GM21529 (cell line): ENCODE results near the gene PCK2.
A peak's percentile ranks its signal among the peaks of the same experiment; 100 is the strongest.

Experiments used
- ATAC-seq: cut with Tn5 transposase; IDR thresholded peaks from one replicate; pipeline ENCODE4 v1.9.1; 2021; ENCODE audit not compliant: unreplicated experiment

Gene PCK2

DNA sequence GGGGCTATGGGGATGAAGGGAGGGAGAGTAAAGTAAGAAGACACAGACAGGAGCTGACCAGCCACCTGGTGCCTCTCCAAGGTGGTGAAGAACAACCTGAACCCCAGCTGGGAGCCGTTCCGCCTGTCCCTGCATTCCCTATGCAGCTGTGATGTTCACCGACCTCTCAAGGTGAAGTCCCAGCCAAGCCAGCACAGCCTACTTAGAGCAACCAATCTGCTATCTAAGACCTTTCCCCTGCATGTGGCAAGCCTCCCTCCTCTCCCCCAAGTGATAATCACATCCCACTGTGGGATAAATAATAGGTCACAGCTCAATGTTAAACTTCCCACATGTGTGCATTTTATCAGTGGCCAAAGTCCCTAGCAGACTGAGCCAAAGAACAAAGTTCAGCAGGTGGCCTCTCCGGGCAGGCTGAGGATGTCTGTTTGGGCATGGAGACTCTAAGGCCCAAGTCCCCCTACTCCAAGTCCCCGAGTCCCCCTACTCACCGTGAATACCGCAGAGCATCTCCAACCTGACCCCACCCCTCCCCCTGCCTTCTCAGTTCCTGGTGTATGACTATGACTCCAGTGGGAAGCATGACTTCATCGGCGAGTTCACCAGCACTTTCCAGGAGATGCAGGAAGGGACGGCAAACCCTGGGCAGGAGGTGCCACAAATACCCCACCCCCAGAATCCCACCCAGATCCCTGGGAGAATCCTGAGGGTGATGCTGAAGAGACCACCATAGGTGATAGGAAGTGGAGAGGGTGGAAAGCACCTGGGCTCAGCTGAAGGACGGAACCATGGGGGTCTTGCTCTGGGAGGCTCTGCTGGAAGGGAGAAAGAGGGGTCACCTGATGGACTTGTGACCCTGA lies 19.3 kb upstream of the PCK2 start:
- peak; percentile 17 for ATAC-seq

DNA sequence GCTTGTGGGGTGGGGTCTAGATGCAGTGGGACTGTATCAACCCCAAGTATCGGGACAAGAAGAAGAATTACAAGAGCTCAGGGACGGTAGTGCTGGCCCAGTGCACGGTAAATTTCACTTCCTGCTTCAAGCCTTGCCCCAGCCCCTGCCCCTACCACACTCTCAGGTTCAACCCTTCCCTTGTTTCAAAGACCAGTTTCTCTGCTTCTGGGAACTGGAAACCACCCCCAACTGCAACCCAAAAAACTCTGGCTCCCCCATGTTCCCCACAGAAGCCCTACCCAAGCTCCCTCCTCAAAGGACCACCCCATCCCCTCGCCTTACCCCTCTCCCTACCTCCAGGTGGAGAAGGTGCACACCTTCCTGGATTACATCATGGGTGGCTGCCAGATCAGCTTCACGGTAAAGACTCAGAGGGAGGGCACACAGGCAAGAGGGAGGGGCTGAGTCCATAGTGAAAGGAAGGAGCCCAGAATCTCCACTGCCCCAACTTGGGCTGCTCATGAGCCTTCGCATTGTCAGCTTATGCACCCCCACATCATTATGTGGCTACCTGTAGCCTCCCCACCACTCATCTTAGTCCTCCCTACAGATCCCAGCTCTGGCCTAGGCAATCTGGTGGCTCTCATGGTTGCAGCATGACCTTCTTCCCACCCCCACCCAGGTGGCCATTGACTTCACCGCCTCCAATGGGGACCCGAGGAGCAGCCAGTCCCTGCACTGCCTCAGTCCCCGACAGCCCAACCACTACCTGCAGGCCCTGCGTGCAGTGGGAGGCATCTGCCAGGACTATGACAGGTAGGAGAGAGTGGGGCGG lies 18.4 kb upstream of the PCK2 start:
- ATAC-seq: peak; percentile 62

DNA sequence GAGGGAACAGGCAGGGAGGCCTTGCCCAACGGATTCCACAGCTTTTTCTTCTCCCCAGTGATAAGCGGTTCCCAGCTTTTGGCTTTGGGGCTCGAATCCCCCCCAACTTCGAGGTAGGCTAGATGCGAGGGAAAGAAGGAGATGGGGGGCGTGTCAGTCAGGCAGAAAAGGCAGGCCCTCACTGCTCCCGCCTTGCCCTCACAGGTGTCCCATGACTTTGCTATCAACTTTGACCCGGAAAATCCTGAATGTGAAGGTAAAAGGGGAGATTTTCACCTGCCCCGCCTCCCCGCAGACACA lies 17.9 kb upstream of the PCK2 start:
- ATAC-seq: no peak

DNA sequence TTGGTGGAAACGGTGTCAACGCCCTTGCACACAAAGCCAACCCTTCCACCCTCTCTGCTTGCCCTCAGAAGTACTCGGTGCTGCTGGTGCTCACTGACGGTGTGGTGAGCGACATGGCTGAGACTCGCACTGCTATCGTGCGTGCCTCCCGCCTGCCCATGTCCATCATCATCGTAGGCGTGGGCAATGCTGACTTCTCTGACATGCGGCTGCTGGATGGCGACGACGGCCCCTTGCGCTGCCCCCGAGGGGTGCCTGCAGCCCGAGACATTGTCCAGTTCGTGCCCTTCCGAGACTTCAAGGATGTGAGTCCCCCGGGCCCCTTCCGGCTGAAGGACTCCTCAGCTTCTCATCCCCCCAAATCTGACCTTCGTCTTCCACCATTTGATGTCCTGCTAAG lies 17.0 kb upstream of the PCK2 start:
- ATAC-seq: no peak

DNA sequence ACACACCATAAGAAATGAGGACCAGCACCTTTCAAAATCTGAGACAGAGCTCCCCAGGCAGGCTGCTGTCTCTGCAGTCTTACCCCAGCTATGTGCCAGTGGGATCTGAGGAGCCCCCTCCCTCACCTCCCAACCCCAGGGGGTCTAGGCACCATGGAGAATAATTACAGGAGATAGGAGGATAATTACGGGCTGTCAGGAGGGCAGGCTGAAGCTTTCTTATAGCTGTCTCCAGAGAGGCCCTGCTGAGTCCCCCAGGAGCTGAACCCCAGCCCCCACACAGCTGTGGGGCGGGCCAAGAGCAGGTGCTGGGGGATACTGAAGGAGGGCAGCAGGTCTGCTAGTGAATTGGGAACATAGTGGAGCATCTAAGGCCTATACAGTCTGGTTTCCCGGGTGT lies 16.0 kb upstream of the PCK2 start:
- ATAC-seq: no peak

DNA sequence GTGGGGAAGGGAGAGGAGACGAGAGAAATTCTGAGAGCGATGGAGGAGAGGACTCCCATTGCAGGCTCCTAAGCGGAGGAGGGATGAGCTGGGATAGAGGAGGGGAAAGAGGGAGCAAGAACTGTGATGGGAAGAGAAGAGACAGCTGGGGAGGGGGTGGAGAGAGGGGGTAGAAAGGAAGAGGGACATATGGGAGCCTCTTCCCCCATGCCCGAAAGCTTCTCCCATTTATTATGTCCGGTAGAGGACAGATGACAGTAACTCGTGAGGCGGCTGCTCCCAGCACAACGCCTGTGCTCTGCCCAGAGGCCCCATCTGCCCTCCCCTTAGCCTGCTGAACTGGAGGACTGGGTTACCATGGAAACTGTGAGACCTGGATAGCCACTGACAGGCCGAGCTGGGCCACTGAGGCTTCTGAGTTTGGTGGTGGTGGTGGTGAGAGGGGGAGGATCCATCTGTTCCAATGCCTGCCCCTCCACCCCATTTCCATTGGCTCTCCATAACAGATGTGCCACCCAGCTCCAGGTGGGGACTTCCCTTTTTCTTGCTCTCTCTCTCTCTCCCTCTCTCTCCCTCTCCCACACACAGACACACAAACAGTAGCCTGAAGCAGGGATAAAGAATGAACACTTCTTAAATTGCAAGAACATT lies 14.5 kb upstream of the PCK2 start:
- ATAC-seq: no peak

DNA sequence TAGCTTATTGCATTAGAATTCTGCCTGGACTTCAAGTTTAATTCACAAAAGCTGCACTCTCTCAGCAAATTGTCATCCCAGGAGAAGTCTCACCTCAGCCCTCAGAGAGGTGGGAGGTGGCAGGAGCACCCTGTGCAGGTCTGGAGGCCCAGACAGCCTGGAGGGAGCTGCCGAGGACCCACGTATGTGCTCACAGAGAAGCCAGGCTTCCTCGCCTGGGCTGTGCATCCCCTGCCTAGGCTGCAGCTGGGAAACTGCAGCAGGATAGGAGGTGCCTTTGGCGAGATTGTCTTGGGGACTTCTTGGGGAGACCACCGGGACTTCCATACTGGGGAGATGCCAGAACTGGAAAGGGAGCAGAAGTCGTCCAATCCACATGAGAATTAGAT lies 14.0 kb upstream of the PCK2 start:
- ATAC-seq: no peak

DNA sequence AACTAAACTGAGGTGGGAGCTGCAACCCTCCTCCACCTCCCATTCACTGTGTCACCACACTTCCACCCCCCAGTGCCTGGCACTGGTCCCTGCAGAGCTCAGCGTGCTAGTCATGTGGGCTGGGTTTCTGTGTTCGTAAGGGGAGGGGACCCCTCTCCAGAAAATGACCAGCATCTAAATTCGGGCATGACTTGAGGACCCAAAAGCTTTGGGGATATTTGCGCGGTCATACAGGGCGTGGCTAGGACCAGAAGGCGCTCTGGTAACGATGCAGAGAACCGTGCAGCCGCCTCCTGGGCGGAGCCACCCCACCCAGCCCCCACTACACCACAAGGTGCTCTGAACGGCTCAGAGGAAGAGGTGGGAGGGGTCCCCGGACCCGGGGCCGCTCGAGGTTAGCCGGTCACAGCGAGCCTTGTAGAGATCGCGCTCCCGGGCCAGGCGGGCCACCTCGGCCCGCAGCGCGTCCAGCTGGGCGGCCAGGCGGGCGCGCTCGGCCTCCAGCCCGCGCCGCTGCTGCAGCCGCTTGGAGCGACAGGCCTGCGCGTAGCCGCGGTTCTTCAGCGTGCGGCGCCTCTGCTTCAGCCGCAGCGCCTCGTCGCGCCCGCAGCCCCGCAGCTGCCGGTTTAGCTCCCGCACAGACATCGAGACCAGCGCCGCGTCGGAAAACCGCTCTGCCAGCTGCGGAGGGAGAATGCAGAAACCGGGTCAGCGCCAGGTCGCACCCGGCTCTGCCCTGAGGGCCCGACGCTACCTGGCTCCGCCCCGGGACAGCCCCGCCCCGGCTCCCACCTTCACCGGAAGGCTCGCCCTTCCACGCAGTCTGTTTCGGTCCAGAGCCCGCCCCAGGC lies 13.0 kb upstream of the PCK2 start:
- peak; percentile 94 for ATAC-seq

DNA sequence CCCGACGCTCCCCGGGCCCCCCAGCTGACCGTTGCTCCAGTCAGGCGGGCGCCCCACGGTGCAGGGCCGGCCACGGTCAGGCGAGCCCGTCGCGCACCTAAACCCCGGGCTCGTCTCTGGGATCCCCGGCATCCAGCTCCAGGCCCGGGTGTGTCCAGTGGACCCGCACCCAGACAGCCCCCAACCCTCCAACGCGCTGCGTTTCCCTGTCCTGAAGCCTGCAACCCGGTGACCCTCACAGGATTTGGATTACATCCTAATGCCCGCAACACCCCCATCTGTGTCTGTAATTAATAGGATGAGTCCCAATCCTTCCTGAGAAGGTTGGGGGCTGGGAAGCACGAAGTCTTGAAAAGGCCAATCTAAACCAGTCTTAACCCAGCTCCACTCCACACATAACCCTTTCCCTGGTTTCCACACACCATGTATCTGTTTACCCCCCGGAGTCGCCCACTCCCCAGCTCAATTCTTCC lies 12.3 kb upstream of the PCK2 start:
- no peak for ATAC-seq

DNA sequence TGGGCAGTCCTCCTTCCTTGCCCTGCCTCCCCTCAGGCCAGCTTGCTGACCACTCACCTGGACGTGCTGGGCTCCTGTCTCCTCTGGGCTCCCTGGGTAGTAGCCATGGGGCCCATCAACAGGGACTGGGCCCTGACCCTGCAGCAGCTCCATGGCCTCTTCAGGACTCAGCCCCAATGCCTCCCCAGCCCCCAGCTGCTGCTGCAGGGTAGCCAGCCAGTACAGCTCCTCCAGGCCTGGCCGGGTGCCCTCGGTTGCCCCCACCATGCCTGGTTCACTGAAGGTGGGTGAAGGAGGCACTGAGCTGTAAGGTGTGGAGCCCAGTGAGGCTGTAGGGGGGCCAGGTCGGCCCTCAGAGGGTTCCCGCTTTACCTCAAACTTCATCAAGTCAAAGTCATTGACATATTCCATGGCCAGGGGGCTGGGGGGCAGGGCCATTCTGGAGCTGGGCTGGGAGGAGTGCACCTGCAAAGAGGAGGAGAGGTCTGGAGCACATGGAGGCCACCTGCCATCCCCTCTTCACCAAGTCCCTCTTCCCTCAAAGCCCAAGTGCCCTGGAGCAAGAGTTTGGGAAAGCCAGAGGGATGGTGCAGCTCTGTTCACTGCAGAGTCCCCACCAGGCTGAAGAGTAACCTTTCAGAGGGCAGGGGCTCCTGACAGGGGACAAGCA lies 11.6 kb upstream of the PCK2 start:
- ATAC-seq: no peak

DNA sequence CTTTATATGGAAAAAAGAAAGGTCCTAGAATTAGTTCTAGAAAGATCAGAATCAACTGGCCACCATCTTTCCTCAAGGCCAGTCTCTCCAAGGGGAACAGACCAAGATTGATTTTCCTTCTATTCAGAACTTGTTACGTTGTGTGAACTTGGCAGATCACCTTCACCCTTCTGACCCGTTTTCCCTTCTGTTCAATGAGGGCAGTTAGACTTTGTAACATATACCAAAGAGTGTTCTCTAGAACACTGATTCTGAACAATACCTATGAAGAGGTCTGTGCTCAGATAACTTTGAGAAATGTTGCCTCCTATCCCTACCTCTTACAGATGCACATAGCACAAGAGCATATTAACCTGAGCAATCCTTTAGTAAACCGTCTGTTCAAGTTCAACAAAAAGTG lies 10.6 kb upstream of the PCK2 start:
- no peak for ATAC-seq

DNA sequence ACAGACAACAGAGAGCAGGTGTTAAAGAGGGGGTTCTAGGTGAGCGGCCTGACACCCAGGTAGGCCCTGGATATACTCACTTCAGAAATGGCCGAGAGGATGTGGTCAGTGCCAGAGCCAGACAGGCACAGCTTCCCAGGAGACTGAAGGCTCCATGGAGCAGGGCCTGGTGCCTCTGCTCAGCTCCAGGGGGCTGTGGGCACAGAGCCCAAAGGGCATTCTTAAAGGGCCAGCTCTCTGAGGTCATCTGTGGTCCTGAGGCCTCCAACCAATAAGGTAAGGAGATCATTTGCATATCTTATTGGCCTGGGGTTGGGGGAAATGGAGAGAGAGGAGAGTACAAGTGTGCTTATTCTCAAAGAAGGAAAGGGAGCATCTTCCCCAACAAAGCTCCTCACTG lies 9.7 kb upstream of the PCK2 start:
- no peak for ATAC-seq

DNA sequence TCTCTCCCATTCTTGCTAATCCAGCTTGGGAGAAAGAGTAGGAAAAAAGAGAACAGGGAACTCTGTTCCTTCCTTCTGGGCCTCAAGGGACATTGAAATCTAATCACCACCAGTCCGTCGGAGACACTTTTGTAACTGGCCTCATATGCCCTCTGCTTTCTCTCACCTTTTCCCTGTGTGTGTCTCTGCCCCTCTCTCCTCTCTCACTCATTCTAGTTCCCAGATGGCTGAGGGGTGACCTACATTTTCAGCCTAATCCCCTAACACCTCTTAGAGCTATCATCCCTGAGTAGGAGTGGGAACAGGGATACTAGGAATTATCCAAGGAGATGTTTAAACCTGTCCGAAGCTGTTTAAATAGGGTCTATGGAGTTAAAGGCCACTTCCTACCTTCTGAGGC lies 8.9 kb upstream of the PCK2 start:
- no peak for ATAC-seq

DNA sequence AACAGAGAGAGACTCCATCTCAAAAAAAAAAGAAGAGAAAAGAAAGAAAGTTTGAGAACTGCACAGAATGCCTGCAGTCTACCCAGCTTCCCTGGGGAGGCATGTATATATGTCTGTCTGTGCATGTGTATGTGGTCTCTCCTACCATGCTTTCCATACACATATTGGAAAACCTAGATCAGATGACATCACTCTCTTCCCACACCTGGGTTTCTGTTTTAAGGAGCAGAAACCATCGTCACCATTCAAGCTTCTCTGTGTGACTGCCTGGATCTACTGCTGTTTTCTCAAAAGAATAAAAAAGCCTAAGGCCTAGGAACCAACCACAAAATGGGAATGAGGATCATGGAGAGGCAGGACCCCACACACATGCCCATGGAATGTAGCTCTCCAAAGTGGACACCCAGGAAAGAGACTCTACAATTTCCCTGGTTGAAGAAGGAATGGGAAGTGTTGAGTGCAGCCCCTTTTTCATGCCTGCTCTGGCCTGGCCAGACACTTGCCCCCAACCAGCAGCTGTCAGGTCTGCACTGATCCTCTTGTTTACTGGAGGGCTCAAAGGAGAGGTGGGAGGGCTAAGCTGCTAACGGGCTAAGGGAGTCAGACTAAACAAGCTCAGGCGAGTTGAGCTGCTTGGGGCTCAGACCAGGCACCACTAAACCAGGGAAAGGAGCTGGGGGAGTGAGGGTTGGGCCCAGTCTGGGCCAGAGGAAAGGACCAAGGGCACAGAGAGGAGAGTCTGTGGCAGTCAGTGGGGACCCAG lies 7.7 kb upstream of the PCK2 start:
- no peak for ATAC-seq

DNA sequence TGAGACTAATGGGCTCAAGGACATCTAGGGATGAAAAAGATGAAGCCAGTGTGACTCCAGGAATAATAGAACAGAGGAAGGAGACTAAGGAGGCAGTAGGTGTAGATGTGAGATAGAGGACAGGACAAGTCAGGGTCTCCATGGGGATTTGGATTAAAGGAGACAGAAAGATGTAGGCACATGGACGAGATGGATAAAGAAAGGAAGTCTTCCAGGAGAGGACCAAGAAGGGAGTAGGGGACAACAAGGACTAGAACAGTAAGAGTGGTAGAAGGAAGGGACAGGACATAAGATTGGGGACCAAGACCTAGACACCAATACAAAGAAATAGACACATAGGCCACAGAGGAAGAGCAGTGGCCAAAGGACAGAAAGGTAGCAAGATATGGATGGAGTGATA lies 7.1 kb upstream of the PCK2 start:
- ATAC-seq: no peak

DNA sequence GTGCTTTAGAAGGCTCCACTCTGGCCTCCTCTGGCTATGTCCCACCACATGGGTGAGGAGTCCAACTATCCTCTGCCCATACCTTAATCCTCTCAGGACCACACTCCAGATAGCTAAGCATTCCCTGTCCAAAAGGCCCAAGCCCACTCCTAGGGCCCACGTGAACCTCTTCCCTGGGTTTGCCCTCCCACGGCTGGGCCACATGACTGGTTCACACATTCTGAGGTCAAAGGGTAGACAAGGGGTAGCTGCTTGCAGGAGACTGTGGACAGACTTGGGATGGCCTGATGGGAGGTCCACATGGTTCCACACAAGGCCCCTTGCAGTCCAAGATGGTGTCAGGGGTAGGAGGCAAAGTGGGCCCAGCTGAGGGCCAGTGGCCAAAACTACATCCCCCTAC lies 6.0 kb upstream of the PCK2 start:
- no peak for ATAC-seq

DNA sequence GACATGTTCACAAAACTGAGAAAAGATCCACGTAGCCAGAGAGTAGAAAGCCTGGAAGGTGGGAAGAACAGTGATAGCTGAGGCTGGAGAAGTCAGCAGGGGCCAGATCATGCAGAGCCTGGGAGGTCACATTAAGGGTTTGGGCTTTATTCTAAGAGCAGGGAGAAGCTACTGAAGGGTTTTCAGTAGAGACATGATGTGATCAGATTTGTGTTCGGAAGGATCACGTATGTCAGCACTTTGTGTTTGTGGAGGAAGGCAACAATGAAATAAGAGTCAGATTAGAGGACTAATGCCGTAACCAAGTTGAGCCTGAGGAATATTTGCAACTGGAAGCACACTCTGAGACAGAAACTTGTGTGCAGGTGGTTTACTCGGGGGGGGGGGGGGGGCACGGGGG lies 4.2 kb upstream of the PCK2 start:
- ATAC-seq: no peak

DNA sequence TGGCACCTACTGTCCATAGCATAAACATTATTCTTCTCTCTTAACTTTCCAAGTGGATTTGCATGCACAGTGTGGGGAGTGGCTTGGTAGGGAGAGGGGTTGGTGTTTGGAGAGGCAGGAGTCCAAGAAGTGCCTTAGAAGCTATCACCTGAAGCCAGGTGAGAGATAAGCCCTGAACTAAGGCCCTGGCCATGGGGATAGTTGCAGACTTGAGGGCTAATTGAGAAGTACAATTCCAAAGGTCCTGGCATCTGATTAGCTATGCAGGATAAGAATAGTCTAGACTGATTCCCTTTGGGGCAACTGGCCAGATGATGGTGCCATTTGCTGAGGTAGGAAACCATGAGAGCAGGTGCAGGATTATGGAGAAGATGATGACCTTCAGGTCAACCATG lies 2.0 kb upstream of the PCK2 start:
- ATAC-seq: no peak

DNA sequence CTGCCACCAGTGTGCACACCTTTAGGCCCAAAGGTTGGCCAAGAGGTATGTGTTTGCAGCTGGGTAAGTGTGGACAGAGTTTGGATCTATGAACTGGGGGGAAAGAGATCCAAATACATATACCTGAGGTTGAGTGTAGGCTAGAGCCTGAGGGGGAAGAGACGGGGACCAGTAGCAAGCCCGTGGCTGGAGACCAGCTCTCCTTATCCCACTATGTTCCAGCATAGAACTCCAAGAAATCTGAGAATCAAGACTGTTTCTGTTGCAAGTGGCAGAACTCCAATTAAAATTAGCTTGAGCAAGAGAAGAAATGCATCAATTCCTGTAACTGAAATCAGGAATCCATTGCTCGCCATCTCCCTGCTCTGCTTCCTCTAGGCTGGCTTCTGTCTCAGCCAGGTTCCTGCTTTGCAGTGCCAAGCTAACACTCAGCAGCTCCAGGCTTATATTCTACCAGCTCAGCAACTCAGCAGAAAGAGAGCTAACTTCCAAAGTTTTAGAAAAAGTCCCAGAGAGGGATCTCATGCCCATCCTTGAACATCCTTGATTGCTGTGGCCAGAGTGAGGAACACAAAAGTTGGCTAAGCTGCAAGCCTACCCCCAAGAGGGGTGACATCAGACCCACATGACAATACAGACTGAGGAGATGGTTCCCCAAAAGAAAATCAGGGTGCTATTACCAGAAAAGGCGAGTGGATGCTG lies 1.5 kb upstream of the PCK2 start:
- no peak for ATAC-seq
